Right forelimb (tissue), 1 donor: ENCODE measurements around the gene SMPD4.
"Not testable (repeated sequence)": the region's sequence is repeated elsewhere in the genome, so short reads cannot be mapped to it uniquely, and the experiment has no call there.

ENCODE experiments used
- DNase-seq: peaks from one replicate; pipeline ENCODE4 v3.0.0-alpha.2; 2018

The SMPD4 gene

DNA sequence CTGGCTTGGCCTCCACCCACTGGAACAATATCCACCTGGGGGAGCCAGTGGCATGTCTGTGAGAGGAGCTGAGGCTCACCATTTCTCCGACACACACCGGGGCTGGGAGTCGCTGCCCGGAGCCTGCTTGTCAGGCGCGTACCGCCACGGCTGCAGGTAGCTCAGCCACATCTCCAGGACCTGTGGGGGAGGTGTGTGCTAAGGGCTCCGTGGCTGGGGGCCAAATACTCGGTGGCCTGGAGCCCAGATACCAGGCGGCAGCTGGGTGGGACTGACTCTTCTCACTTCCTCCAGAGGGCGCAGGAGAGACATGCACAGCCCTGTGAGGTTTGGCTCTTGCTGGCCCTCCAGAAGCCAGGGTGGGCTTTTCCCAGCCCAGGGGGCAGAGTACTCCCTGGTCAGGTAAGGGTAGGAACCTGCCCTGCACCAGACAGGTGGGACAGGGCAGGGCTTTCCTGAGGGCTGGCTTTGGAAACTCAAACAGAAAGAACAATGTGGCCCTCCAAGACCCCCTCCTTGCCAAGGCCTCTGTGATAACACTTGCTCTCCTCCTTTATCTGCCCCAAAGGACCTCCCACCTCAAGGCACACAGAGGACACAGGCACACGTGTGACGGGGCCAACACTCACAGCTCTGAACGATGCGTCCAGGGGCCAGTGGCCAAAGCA lies 25.3 kb downstream of the SMPD4 start:
- not testable (repeated sequence) for DNase-seq

DNA sequence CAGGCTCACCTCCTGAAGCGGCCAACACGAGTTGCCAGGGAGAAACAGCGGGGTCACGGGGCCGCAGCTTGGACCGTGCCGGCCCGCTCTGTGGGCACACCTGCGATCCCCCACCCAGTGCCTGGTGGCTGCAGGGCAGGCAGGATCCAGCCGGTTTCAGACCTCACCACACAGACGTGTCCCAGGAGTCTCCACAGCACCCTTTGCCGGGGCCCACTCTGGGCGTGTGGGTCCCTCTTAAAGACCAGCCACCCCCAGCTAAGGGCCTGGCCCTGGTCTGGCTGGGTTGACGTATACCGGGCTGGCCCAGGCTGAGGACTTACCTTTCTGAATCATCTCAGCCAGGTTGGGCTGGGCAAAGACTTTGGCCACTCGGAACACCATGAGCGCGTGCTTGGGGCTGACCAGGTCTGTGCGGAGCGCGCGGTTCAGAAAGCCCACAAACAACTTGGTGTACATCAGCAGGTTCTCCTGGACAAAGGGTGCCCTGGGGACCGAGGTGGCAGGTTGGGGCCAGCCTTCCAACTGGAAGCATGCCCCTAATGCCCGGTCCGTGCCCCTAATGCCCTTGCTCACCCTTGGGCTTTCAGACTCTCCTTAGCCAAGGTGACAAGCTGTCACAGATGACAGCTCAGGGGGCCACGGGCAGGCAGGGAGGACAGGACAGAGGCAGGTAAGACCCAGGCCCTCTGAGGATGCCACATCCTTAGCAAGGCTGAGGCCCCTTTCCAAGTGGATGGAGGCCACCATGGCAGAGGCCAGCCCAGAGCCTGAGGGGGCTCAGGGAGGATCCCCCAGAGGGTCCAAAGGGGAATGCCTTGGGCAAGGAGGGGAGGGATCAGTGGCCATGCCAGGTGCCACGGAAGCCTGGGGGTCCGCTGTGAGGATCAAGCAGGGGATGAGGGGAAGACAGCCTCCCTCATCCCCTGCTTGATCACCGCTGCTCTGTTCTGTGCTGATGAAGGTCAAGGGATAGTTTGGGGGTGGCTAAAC lies 26.3 kb downstream of the SMPD4 start:
- no peak for DNase-seq

DNA sequence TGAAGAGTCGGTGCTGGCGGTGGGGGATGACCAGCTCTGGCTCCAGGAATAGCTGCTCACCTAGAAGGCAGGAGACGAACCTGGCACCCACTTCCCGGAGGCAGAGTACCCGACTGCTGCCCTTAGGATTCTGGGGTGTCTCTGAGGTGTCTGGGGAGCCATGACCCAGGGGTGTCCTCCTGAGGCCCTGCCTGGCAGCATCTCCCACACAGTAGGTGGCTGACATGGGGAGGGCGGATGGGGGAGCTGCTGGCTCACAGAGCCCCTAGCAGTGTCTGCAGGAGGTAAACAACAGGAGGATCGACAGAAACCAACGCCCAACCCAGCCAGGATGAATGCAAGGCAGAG lies 27.0 kb downstream of the SMPD4 start:
- not testable (repeated sequence) for DNase-seq

DNA sequence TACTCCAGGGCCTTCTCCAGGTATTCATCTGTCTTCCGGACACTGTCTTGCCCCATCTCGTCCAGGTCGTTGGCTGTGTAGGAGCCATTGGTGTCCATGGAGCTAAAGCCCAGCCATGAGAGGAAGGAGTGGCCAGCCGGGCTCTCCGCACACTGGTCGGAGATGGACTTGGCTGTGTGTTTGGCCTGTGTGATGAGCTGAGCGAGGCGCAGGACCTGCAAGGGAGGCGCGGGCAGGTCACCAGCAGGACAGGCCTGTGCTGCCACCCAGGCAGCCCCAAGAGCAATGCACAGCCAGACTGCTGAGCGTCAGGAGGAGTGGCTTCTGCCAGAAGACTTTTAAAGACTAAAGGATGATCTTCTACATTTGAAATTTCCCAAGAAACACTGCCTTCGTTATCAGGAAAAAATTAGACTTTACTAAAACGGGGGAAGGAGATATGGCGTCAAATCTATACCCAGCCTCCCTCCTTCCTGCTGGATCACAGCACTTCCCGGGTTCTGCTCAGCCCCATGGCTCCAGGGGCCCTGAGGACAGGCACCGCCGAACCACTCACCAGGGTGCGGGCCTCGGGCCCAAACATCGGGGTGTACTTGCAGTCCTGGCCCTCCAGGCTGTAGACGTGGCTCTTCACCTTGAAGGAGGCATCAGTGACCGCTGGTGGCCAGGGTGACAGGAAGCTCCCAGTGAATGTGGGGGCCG lies 27.5 kb downstream of the SMPD4 start:
- not testable (repeated sequence) for DNase-seq

DNA sequence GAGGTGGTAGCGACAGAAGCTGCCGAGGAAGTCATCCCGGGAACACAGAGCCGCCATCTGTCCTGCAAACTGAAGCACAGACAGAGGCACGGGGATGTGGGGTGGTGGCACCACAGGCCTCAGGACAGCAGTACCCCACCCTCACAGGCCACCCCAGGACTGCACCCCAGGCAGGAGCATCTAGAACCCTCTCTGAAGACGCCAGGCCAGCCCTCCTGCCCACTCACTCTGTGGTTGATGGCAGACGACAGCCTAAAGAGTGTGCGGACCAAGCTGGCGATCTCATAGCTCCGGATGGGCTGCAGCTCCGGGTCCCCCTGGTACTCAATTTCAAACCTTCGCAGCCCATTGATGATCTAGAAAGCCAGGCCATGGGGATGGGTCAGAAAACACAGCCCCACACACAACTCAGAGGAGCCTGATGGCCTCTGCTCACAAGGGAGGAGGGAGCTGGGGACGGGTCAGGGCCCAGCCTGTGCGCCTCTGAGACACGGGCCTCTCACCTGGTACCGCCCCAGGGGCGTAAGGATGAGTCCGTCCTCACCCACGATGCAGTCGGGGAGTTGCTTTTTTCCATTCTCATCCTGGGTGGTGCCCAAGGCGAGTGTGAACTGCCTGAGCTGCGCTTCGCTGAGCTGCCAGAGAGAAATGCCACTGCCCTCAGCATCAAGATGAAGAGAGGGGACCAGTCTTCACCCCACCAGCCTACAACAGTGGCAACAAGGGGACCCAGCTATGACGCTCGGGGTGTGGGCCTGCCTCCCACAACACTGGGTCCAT lies 28.4 kb downstream of the SMPD4 start:
- DNase-seq: no peak

DNA sequence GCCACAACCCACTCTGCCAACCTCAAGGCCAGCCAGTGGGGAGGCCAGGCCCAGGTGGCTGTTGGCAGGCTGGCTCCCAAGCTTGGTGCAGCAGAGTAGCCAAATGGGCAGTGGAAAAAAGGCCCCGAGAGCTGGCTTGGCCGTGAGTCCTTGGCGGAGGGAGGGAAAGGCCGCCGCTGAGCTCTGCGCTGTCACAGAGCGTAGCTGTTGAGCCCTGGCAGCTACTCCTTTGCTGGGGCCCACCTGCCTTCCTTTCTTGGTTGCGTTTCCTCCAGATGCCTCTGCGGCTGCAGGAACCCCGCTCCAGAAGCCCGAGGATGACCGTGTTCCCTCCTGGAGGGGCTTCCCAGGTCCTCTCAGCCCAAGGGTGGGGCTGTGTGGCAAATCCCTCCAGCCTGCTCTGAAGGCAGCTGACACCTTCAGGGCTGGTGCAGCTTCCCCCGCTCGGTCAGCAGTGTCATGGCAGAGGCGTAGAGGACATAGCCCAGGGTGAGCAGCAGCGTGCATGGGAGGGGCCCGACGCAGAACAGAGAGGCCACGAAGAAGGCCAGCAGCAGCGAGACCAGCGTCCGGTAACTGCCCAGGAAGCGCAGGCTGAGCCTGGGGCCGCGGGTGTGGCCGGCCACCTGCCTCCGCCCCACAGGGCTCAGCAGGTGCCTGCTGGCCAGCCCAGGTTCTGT lies 29.1 kb downstream of the SMPD4 start:
- DNase-seq: not testable (repeated sequence)

DNA sequence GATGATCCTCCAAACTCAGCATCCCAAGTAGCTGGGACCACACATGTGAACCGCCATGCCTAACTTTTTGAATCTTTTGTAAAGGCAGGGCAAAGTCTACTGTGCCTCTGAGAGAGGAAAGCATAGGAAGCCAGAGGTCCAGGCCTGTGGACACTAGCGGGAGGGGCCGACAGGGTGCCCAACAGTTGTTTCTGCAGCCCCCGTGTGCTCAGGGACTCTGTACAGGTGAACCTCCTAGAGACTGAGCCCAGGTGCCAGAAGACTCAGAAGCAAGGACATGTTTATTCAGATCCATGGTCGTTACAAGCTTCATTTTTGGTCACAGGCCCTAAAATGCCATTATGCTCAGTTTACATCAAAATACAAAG lies 30.3 kb downstream of the SMPD4 start:
- not testable (repeated sequence) for DNase-seq

DNA sequence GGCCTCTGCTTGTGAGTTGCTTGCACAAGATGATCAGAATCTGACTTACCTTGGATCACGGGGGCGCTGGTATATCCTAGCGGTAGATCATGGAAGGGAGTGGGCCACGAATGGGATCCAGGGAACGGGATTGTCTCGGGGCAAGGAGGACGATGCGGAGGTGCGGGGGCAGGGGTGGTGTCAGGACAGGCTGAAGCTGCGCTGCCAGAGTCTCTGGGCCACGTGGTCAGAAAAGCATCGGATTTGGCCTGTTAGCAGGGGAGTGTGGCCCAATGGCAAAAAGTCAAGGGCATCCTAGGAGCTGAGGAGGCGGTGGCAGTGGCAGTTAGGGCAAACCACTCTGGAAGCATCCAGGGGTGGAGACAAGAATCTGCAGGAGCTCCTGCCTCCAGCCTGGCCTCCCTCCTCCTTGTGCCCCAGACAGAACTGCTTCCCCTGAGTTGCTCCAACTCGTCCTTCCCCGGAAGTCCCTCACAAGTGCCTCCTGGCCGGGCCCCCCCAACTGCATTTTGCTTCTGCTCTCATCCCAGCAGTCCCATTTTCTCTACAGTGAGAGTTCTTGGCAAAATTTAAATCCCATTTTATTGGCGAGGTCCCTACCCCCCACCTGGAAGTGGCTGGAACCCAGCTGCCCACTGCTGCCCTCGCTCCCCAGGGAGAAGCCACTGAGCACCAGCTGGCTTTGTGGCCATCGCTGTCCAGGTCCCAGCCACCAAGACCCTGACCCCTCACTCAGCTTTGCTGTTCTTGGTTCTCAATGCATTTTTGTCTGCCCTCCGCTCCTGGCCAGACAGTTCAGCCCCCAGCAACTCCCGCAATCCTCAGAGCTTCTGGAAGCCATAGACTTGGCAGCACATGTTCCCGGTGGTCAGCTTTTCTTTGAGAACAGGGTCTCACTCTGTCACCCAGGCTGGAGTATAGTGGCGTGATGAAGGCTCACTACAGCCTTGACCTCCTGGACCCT lies 30.9 kb downstream of the SMPD4 start:
- no peak for DNase-seq

DNA sequence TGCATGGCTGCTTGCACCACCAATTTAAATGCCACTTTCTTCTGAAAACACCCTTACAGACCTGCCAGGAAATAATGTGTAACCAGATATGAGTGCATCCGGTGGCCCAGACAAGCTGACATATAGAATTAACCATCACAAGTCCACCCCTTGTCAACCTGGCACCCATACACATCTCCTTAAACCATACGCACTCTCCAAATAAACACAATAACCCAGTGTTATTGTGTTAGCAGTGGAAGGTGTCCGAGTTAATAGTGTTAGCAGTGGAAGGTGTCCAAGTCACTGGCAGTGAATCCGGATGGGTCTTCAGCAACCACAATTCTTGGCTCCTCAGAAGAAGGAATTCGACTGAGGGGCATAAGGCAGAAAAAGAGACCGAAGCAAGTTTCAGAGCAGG lies 32.9 kb downstream of the SMPD4 start:
- not testable (repeated sequence) for DNase-seq

DNA sequence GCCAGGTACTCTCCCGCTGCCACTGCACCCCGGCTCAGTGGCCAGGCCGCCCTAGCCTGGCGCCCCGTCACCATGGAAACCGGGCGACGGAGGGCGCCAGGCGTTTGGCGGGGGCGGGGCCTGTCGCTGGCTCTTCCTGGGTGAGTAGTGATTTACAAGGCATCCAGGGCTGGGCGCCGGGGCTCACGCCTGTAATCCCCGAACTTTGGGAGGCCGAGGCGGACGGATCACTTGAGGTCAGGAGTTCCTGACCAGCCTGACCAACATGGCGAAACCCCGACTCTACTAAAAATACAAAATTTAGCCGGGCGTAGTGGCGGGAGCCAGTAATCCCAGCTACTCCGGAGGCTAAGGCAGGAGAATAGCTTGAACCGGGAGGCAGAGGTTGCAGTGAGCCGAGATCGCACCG lies 36.4 kb downstream of the SMPD4 start, which contains the start of gene CCDC74B:
TSS of gene CCDC74B (minus strand) at position 107 of the 409 bp plus-strand sequence. CDS start 116 bp downstream, outside the sequence.
- not testable (repeated sequence) for DNase-seq

DNA sequence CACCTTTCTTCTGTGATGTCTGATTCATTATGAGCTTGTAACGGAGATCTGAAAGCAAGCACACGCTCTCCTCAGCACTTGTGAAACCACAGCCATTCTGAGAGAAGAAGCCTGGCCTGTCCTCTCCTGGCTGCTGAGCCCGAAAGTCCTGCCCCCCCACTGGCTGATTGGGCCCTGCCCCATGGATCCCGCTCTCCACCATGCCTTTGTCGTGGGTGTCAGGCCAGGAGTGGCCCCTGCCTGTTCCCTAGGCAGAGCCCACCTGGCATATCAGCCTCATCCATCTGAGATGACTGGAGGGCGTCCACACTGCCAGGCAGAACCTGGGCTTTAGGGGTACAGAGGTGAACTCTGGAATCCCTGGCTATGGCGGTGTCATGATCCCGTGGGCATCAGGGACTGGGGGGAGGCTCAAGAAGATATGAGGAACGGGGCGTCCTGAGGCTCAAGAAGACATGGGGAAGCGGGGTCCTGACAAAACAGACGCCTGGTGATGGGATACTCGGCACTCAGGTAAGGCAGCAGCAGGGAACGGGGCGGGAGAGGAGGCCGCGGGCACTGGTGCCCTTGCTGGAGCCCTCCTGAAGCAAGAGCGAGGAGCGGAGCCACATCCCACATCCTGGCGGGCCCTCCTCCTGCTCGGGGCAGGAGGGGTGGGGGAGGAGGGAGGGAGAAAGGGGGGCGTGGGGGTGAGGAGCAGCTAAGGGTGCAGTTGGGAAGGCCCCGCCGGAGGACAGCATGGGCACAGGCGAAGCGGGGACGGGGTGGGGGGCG lies 37.9 kb downstream of the SMPD4 start:
- not testable (repeated sequence) for DNase-seq

DNA sequence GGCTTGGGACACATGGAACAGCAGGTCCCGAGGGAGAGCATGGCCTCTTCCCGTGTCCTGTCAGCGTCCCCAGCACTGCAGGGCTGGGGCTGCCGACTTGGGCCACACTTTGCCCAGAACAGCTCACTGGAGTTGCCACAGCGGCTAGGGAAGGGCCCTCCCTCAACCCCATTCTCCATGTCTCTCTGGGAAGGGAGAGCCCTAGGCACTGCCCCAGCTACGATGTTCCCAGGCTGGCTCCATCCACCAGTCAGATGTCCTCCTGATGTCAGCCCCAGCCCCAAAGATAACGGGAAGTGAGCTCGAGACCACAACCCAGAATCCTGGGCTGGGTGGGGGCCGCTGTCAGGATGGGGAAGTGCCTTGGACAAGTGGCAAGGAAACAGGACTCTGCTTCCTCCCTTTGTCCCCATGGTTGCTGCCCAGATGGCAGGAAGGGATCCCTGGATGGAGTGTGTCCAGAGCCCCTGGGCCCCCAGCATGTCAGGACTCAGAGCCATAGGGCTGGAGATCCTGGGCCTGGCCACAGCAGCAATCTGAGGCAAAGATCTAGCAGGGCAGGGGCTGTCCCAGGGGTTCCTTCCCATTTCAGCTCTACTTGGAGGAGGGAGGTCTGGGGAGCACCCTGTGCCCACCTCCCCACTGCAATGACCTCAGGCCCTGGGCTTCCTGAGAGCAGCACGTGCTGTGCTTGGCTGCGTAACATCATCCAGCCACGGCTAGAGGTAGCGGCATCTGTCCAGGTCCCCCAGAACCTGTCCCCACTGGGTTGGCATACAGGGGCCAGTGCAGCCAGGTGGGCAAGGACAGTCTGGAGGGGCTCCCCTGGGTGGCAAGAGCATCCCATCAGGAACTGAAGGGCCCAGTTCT lies 38.8 kb downstream of the SMPD4 start:
- not testable (repeated sequence) for DNase-seq

DNA sequence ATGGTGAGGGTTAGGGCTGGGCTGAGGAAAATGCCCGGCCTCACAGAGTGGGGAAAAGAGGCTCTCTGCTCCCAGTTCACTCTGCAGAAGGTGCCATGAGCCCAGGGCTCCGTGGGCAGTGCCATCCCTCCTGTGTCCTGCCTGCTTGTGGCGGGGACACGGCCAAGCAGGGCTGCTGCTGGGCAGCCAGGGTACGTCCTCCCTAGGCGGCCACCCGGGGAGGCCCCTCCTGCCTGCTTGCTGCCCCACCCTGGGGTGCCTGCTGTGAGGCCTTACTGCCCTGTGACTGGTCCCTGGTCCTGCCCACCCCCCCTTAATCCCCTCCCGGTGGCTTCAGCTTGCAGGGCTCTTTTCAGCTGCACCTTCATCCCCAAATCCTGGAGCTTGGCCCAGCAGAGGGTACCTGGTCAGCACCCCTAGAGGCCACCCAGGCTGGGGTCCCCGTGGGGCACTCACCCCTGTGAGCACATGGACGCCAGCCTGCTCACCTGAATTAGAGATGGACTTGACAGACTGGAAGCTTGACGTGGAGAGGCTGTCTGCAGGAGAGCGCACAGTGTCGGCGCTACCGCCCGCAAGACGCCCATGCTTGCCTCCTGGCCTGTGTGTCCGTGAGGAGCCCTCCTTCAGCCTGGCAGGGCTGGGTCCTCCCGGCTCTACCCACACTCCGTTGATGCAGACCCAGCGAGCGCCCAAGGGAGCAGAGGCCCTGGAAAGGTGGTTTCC lies 39.6 kb downstream of the SMPD4 start:
- DNase-seq: not testable (repeated sequence)

DNA sequence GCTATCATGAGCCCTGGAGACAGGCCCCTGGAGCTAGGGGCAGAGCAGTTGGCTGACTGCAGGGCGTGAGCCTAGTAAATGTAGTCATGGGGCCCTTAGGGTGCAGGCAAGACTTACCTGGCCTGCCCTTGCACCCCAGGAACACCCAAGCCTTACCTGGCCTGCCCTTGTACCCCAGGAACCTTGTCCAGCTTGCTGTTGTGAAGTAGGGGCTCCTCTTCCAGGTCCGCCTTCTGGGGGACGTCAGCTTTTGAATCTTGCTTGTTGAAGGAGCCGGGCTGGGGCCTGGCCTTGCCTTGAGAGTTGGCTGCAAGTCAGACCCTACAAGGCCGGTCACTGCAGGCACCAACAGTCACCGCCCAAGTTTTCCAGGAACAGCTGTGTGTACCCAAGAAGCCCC lies 40.4 kb downstream of the SMPD4 start:
- DNase-seq: not testable (repeated sequence)

DNA sequence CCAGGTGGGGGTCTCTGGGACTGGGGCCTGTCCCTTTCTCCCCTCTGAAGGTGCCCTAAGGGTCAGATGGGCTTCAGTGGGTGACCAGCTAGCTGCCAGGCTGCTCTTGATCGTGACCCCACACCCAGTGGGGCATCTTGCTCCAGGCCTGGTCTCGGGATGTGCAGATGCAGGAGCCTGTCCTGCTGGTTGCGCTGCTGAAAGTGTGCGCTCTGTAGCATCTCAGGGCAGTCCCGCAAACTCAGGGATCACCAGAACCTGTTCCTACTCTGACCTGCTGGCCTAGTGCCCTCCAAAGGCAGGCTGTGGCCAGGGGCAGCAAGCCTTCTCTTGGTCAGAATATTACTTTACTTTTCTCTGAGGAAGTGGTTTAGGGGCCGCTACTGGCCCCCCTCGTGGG lies 40.9 kb downstream of the SMPD4 start:
- DNase-seq: not testable (repeated sequence)

DNA sequence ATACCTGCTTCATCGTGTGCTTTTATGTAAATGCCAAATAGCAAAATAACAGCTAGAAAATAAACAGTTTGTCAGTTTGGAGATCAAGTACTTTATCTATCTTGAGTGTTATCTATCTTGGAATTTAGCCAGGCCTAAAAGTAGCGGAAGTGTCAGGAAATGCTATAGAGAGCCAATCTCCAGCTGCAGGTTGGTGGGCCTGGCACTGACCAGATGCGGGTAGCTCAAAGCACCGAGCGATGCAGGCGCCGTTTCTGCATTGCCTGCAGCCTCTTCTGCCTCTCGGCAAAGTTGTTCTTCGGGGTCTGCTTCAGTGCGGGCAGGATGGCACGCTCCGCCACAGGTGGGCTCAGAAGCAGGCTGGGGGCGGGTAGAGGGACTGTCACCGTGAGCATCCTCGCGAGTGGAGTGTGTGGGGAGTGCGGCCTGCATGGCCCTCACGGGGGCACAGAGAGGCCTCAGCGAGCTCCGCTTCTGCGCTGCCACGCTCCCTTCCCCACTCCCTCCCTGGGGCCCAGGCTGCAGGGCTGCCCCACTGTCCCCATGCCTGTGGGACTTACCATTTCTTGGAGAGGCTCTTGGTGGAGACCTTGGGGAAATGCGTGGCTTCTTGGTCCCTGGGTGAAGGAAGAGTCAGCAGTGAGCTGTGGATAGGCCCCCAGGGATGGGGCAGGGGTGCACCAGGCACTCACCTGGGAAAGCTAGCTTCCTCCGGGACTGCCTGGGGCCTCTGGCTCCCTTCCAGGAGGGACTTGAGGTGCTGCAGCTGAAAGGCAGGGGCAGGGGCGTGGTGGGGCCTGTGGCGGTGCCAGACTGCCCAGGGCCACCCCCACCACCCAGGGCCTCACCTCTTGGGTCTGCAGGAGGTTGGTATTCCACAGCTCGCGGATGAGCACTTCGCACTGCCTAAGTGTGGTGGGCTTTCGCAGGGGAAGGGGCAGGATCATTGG lies 41.8 kb downstream of the SMPD4 start:
- DNase-seq: not testable (repeated sequence)

DNA sequence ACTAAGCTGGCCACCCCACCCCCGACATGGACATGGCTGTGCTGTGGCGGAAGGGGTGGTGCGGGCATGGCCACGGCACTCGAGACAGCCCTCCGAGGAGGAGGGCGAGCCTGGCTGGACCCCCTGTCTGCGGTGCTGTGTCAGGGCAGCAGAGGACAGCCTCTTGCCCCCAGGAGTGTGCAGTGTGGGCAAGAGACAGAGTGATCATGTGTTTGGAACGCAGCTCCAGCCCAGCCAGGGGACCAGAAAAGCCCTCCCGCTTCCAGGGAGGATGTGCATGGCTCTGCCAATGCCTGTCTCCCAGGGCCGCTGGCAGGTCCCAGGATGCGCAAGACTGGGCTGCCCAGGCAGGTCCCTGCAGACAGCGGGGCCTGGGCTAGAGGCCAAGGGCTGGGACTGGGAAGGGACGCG lies 42.6 kb downstream of the SMPD4 start:
- not testable (repeated sequence) for DNase-seq
